GM12891 (cell line): ENCODE results near the gene SLC35G3.
"Not testable (repeated sequence)": the region's sequence is repeated elsewhere in the genome, so short reads cannot be mapped to it uniquely, and the experiment has no call there.

Experiments
- DNase-seq: peaks from one replicate; pipeline ENCODE4 v3.0.0; 2011; ENCODE audit warnings: low spot score; ENCODE audit not compliant: insufficient read length
- FAIRE-seq: peaks from 2 replicates; lab custom pipeline; 2011; peaks lifted over from hg19 to GRCh38; lab: Jason Lieb, UNC
- PAX5 ChIP-seq: IDR thresholded peaks from 2 replicates; pipeline ENCODE4 v1.6.1; 2011; ENCODE audit warnings: low read length, moderate library complexity, mild to moderate bottlenecking; ENCODE audit not compliant: insufficient read depth, severe bottlenecking
- POLR2A ChIP-seq: IDR thresholded peaks from 2 replicates; pipeline ENCODE4 v1.6.1; 2011; ENCODE audit warnings: low read depth, low read length, control low read depth
- POLR2AphosphoS5 ChIP-seq: IDR thresholded peaks from 2 replicates; pipeline ENCODE4 v1.6.1; 2011; ENCODE audit warnings: low read depth, low read length, control low read depth
- POU2F2 ChIP-seq: IDR thresholded peaks from 2 replicates; pipeline ENCODE4 v1.6.1; 2011; ENCODE audit warnings: low read depth, mild to moderate bottlenecking, control low read depth, low read length, moderate library complexity
- SPI1 ChIP-seq: IDR thresholded peaks from 2 replicates; pipeline ENCODE4 v1.6.1; 2011; ENCODE audit warnings: low read depth, low read length, control low read depth
- TAF1 ChIP-seq: IDR thresholded peaks from 2 replicates; pipeline ENCODE4 v1.6.1; 2011; ENCODE audit warnings: low read depth, low read length, control low read depth

Gene SLC35G3

GRCh38 chr17:35154196-35155165 lies 39.7 kb downstream of the SLC35G3 start:
- no peak for FAIRE-seq

GRCh38 chr17:35152421-35153140 lies 41.6 kb downstream of the SLC35G3 start:
- FAIRE-seq = no peak
- no peak for TF ChIP-seq POU2F2
- TF ChIP-seq TAF1 = no peak
- no peak for TF ChIP-seq POLR2A
- TF ChIP-seq SPI1 = no peak
- no peak for TF ChIP-seq PAX5
- no peak for TF ChIP-seq POLR2AphosphoS5
- no peak for DNase-seq

More at GRCh38 chr17:35154196-35155165, 39.7 kb downstream of the SLC35G3 start:
- TF ChIP-seq POLR2AphosphoS5 = no peak
- no peak for TF ChIP-seq PAX5
- no peak for TF ChIP-seq POLR2A
- TF ChIP-seq POU2F2 = no peak
- TF ChIP-seq SPI1 = no peak
- TF ChIP-seq TAF1 = no peak
- no peak for DNase-seq

GRCh38 chr17:35151080-35151479 lies 43.1 kb downstream of the SLC35G3 start:
- not testable (repeated sequence) for DNase-seq, FAIRE-seq

GRCh38 chr17:35149941-35150340 lies 44.3 kb downstream of the SLC35G3 start:
- no peak for DNase-seq
- no peak for TF ChIP-seq SPI1
- no peak for TF ChIP-seq TAF1
- TF ChIP-seq POLR2AphosphoS5 = no peak
- TF ChIP-seq POLR2A = no peak
- no peak for TF ChIP-seq PAX5
- TF ChIP-seq POU2F2 = no peak
- no peak for FAIRE-seq

GRCh38 chr17:35148144-35148543 lies 46.0 kb downstream of the SLC35G3 start:
- DNase-seq = no peak
- no peak for FAIRE-seq
- no peak for TF ChIP-seq SPI1
- no peak for TF ChIP-seq TAF1
- no peak for TF ChIP-seq POLR2AphosphoS5
- no peak for TF ChIP-seq POU2F2
- no peak for TF ChIP-seq POLR2A
- no peak for TF ChIP-seq PAX5

GRCh38 chr17:35147375-35147905 lies 46.8 kb downstream of the SLC35G3 start, which contains the start of gene UNC45B:
TSS of gene UNC45B (plus strand) at chr17:35147817. CDS start at chr17:35148264, 447 bp downstream.
- TF ChIP-seq PAX5 (no peak), POLR2AphosphoS5 (no peak), POLR2A (no peak), TAF1 (no peak), SPI1 (no peak), POU2F2 (no peak)
- no peak for DNase-seq
- FAIRE-seq = no peak

GRCh38 chr17:35146214-35146833 lies 47.9 kb downstream of the SLC35G3 start:
- FAIRE-seq = no peak
- no peak for DNase-seq
- no peak for TF ChIP-seq TAF1
- TF ChIP-seq POLR2A = no peak
- TF ChIP-seq PAX5 = no peak
- TF ChIP-seq POU2F2 = no peak
- no peak for TF ChIP-seq POLR2AphosphoS5
- no peak for TF ChIP-seq SPI1

- FAIRE-seq (no peak), DNase-seq (no peak)
- TF ChIP-seq SPI1 (no peak), TAF1 (no peak), PAX5 (no peak), POU2F2 (no peak), POLR2A (no peak), POLR2AphosphoS5 (no peak)
These were observed 49.4 kb downstream of the SLC35G3 start for GRCh38 chr17:35144840-35145239.
